ENCODE measurements around the gene STARD8.

The STARD8 gene

DNA sequence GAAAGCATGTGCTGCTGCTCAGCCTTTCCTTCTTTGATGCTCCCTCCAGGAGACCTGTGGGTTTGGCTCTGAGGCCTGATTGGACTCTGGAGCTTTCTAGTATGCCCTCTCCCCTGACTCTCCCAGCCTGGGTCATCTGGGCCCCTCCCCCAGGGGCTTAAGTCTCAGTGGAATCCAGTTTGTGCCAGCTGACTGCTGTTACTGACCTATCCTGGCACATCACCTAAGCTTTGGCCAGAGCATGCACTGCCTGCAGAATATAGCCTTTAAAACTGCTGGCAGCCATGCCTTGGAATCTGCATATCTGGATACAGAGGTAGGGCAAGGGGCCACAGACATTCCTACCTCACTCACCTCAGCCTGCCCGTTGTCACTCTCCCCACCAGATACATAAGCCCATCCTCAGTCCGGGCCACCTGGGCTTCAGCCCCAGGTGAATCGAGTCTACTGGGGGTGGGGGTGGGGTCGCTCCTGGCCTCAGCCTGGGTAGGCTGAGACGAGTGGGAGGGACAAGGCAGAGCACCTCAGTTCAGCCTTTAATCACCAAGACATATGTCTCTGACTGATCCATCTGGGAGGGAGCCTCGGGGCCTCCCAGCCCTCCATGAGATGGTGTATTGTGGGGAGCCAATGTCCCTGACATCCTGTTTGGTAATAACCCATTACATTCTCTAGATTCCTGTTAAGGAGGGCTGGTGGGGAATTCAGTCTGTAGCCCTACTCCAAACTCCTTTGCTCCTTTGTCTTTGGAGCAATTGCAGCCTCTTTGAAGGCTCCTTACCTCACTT, 61.2 kb downstream of the STARD8 start:
- no peak for ATAC-seq
- TF ChIP-seq ZC3H10 (CRISPR knock-in tag; IDR thresholded peaks at IDR 0.05) (no peak), GLIS3 (CRISPR knock-in tag; IDR thresholded peaks at IDR 0.05) (no peak), ZNF565 (CRISPR knock-in tag; conservative IDR thresholded peaks at IDR 0.05; ENCODE audit: low read depth) (no peak), RARB (CRISPR knock-in tag; IDR thresholded peaks at IDR 0.05) (no peak), BACH2 (CRISPR knock-in tag; IDR thresholded peaks at IDR 0.05; ENCODE audit: borderline replicate concordance) (no peak), CREB5 (CRISPR knock-in tag; IDR thresholded peaks at IDR 0.05; ENCODE audit: low read depth) (no peak), ZNF70 (CRISPR knock-in tag; IDR thresholded peaks at IDR 0.05) (no peak), CSRNP3 (CRISPR knock-in tag; IDR thresholded peaks at IDR 0.05) (no peak), ISL1 (CRISPR knock-in tag; IDR thresholded peaks at IDR 0.05) (no peak), SNAI2 (CRISPR knock-in tag; IDR thresholded peaks at IDR 0.05) (no peak), OSR1 (CRISPR knock-in tag; IDR thresholded peaks at IDR 0.05) (no peak), ARNTL (CRISPR knock-in tag; IDR thresholded peaks at IDR 0.05; ENCODE audit: borderline replicate concordance, low read depth) (no peak), ZFP30 (CRISPR knock-in tag; IDR thresholded peaks at IDR 0.05) (no peak), TCF4 (CRISPR knock-in tag; IDR thresholded peaks at IDR 0.05; ENCODE audit: borderline replicate concordance) (no peak)
- TF ChIP-seq, protein P1, sequence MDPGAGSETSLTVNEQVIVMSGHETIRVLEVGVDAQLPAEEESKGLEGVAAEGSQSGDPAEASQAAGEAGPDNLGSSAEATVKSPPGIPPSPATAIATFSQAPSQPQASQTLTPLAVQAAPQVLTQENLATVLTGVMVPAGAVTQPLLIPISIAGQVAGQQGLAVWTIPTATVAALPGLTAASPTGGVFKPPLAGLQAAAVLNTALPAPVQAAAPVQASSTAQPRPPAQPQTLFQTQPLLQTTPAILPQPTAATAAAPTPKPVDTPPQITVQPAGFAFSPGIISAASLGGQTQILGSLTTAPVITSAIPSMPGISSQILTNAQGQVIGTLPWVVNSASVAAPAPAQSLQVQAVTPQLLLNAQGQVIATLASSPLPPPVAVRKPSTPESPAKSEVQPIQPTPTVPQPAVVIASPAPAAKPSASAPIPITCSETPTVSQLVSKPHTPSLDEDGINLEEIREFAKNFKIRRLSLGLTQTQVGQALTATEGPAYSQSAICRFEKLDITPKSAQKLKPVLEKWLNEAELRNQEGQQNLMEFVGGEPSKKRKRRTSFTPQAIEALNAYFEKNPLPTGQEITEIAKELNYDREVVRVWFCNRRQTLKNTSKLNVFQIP (CRISPR knock-in tag; IDR thresholded peaks at IDR 0.05; ENCODE audit: borderline replicate concordance, low read depth), result no peak
- TF ChIP-seq, protein P2, sequence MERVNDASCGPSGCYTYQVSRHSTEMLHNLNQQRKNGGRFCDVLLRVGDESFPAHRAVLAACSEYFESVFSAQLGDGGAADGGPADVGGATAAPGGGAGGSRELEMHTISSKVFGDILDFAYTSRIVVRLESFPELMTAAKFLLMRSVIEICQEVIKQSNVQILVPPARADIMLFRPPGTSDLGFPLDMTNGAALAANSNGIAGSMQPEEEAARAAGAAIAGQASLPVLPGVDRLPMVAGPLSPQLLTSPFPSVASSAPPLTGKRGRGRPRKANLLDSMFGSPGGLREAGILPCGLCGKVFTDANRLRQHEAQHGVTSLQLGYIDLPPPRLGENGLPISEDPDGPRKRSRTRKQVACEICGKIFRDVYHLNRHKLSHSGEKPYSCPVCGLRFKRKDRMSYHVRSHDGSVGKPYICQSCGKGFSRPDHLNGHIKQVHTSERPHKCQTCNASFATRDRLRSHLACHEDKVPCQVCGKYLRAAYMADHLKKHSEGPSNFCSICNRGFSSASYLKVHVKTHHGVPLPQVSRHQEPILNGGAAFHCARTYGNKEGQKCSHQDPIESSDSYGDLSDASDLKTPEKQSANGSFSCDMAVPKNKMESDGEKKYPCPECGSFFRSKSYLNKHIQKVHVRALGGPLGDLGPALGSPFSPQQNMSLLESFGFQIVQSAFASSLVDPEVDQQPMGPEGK (CRISPR knock-in tag; IDR thresholded peaks at IDR 0.05; ENCODE audit: borderline replicate concordance), result no peak

GRCh38 chrX:68710870-68711576, 63.6 kb downstream of the STARD8 start:
- peak; percentile 84 for ATAC-seq
- no peak for TF ChIP-seq ZC3H10 (CRISPR knock-in tag; IDR thresholded peaks at IDR 0.05)
- TF ChIP-seq ZNF8 (CRISPR knock-in tag; IDR thresholded peaks at IDR 0.05), result no peak
- no peak for TF ChIP-seq BACH2 (CRISPR knock-in tag; IDR thresholded peaks at IDR 0.05; ENCODE audit: borderline replicate concordance)
- no peak for TF ChIP-seq ISL1 (CRISPR knock-in tag; IDR thresholded peaks at IDR 0.05)
- TF ChIP-seq CSDC2 (CRISPR knock-in tag; IDR thresholded peaks at IDR 0.05), result no peak
- TF ChIP-seq, protein P1 (CRISPR knock-in tag; IDR thresholded peaks at IDR 0.05; ENCODE audit: borderline replicate concordance, low read depth), result no peak
- TF ChIP-seq, protein P2 (CRISPR knock-in tag; IDR thresholded peaks at IDR 0.05; ENCODE audit: borderline replicate concordance), result no peak
- no peak for TF ChIP-seq TCF4 (CRISPR knock-in tag; IDR thresholded peaks at IDR 0.05; ENCODE audit: borderline replicate concordance)
- no peak for TF ChIP-seq PPARA (CRISPR knock-in tag; IDR thresholded peaks at IDR 0.05; ENCODE audit: borderline replicate concordance)
- no peak for TF ChIP-seq ESRRG (CRISPR knock-in tag; IDR thresholded peaks at IDR 0.05)
- TF ChIP-seq SNAI2 (CRISPR knock-in tag; IDR thresholded peaks at IDR 0.05), result no peak
- TF ChIP-seq ZFP30 (CRISPR knock-in tag; IDR thresholded peaks at IDR 0.05), result no peak
- TF ChIP-seq ZNF565 (CRISPR knock-in tag; conservative IDR thresholded peaks at IDR 0.05; ENCODE audit: low read depth), result no peak
- no peak for TF ChIP-seq CREB5 (CRISPR knock-in tag; IDR thresholded peaks at IDR 0.05; ENCODE audit: low read depth)
- TF ChIP-seq CSRNP3 (CRISPR knock-in tag; IDR thresholded peaks at IDR 0.05), result no peak
